Neural progenitor cell (in vitro differentiated cells): ENCODE measurements around the gene MASP1.

ENCODE experiments used
- EZH2 ChIP-seq: fragments of 200-600 bp; sonication (generic); IDR thresholded peaks from 2 replicates; pipeline ENCODE4 v1.6.1; 2017; ENCODE audit warnings: antibody characterized with exemption, mild to moderate bottlenecking, moderate library complexity
- EZH2phosphoT487 ChIP-seq: fragments of 200-600 bp; sonication (generic); IDR thresholded peaks from 2 replicates; pipeline ENCODE4 v1.6.1; 2017; ENCODE audit warnings: antibody characterized with exemption
- TF ChIP-seq, protein P1 (sequence below): fragments of 200-600 bp; sonication (generic); IDR thresholded peaks from 2 replicates; pipeline ENCODE4 v1.5.1; 2017; ENCODE audit warnings: antibody characterized with exemption, mild to moderate bottlenecking

DNA sequence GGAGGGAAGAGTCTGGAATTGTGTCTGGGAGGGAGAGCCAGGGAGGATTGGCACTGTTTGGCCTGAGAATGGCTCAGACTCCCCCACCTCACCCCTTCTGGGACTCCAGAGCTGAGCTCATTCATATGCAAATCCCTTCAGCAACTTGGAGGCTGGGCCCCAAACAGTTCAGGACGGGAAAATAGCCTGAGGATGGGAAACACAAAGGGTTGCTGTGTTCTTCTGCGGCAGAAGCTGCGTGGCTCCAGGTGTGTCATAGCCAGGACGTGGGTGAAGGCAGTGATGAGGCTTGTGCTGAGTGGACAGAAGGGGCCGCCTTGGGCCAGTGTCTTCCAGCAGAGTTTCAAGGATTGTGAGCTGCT lies 16.6 kb downstream of the MASP1 start:
- TF ChIP-seq EZH2 (no peak), EZH2phosphoT487 (no peak)
- TF ChIP-seq, protein P1, sequence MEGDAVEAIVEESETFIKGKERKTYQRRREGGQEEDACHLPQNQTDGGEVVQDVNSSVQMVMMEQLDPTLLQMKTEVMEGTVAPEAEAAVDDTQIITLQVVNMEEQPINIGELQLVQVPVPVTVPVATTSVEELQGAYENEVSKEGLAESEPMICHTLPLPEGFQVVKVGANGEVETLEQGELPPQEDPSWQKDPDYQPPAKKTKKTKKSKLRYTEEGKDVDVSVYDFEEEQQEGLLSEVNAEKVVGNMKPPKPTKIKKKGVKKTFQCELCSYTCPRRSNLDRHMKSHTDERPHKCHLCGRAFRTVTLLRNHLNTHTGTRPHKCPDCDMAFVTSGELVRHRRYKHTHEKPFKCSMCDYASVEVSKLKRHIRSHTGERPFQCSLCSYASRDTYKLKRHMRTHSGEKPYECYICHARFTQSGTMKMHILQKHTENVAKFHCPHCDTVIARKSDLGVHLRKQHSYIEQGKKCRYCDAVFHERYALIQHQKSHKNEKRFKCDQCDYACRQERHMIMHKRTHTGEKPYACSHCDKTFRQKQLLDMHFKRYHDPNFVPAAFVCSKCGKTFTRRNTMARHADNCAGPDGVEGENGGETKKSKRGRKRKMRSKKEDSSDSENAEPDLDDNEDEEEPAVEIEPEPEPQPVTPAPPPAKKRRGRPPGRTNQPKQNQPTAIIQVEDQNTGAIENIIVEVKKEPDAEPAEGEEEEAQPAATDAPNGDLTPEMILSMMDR = no peak
